Hematopoietic multipotent progenitor cell (in vitro differentiated cells): Measurements from ENCODE around the gene RBM48. TPM values are rescaled to one million over a fixed set of nuclear protein-coding genes. Genes with fewer than 3 reads are reported as not detected.
"Not testable (repeated sequence)": the region's sequence is repeated elsewhere in the genome, so short reads cannot be mapped to it uniquely, and the experiment has no call there.

ENCODE experiments used
- DNase-seq, 3 donors: peaks; one replicate each; pipeline ENCODE4 v3.0.0-alpha.2; 2011 to 2015; ENCODE audit warnings: low read depth in 2 of 3, low spot score in 2 of 3
- total RNA-seq: library from RNA; depleted of rRNA; stranded (reverse); fragments of >200 nt; gene quantifications from one replicate; pipeline ENCODE4 v1.2.3, GENCODE V29; 2012

RBM48 gene
- total RNA-seq, 1 donor = 14.0 TPM

DNA sequence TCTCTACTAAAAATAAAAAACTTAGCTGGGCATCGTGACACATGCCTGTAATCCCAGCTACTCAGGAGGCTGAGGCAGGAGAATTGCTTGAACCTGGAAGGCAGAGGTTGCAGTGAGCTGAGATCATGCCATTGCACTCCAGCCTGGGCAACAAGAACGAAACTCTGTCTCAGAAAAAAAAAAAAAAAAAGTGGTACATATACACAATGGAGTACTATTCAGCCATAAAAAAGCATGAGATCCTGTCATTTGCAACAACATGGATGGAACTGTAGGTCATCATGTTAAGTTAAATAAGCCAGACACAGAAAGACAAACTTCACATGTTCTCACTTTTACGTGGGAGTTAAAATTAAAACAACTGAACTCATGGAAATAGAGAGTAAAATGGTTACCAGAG is 14.9 kb downstream of the RBM48 start:
- DNase-seq = not testable (repeated sequence)

DNA sequence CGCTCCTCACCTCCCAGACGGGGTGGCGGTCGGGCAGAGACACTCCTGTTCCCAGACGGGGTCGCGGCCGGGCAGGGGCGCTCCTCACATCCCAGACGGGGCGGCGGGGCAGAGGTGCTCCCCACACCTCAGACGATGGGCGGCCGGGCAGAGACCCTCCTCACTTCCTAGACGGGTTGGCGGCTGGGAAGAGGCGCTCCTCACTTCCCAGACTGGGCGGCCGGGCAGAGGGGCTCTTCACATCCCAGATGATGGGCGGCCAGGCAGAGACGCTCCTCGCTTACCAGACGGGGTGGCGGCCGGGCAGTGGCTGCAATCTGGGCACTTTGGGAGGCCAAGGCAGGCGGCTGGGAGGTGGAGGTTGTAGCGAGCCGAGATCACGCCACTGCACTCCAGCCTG is 16.5 kb downstream of the RBM48 start:
- DNase-seq = not testable (repeated sequence)

DNA sequence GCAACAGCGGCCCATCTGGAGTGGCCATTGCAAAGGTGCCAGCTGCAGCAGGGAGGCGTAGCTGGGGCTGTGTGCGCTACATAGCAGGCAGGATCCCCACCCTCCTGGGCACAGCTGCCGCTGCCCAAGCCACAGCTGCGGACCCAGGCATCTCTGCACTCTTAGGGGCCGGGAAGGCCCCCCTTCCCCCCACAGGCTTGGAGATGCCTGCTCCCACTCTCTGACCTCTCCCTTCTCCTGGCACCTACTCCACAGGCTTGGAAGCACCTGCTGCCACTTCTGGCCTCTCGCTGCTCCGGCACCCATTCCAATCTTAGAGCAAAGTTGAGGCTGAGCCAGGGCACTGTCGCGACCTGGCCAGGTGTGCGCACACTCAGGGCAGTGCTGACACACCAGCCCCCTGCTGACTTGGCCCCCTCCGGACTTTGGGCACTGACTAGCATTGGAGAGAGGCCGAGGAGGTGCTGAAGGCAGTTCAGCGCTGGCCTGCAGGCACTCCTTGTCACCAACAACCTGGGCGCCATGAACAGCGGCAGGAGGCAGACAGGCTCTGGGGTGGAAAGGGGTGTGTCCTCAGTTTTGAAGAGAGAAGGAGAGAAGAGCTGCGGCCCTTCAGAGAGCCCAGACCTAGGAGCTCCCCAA is 18.4 kb downstream of the RBM48 start:
- no peak for DNase-seq

DNA sequence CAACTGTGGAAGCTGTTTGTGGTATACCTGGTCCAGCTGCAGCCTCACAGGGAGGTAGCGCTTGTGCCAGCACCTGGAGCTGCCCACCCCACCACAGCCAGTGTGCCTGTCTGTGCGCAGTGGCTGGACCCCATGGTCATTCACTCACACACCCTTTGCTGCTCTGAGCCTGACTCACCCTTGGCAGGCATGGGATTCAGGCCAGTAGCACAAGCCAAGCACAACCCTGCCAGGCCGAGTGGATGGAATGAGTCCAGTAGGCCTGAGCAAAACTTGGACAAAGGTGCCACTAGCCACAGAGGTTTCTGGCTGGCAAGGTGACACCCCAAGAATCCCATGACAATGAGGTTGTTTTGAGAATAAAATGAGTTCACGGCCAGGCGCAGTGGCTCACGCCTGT is 19.0 kb downstream of the RBM48 start:
- DNase-seq = no peak

DNA sequence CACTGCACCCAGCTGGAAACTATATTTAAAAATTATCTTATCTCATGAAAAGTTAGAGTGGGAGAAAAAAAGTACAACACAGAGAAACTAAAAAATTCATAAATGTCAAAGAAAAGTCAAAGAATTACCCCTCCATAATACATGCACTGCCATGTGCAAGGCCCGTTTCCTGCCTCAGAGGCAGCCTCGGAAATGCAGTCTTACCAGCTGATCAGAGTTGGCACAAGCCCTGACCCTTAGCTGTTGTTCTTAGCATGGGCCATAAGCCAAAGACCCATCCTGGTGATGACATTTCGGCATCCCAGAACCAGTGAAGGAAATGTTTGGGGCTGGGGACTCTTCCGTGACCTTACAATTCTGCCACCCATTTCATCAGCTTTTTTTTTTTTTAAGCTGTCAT is 21.6 kb downstream of the RBM48 start:
- no peak for DNase-seq

DNA sequence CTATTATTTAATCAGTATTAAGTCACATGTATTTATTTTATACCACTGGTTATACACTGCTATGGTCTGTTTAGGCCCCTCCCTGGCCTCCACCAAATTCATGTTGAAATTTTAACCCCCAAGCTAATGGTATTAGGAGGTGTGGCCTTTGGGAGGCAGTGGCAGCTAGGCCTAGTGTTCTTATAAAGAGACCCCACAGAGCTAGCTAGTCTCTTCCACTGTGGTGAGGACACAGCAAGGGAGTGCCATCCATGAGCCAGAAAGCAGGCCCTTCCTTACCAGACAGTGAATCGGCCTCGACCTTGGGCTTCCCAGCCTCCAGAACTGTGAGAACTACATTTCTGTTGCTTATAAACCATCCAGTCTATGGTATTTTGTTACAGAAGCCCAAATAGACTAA is 28.7 kb downstream of the RBM48 start:
- no peak for DNase-seq

DNA sequence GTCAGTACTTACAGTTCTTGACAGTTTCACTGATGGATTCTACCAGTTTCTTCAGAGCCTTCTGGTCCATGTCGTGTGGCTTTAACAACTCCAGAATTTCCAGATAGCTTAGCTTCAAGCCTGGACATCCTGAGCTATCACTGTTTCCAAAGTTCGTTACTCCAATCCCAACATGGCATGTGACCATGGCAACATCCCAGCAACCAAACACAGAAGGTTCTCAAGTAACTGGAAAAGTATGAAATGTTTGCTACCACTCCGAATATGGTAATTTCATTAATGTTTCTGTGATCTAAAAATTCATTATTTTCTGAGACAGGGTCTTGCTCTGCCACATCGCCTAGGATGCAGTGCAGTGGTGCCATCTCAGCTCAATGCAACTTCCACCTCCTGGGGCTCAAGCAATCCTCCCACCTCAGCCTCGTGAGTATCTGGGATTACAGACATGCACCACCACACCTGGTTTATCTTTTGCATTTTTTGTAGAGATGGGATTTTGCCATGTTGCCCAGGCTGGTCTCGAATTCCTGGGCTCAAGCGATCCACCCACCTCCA is 29.3 kb downstream of the RBM48 start:
- DNase-seq = no peak

DNA sequence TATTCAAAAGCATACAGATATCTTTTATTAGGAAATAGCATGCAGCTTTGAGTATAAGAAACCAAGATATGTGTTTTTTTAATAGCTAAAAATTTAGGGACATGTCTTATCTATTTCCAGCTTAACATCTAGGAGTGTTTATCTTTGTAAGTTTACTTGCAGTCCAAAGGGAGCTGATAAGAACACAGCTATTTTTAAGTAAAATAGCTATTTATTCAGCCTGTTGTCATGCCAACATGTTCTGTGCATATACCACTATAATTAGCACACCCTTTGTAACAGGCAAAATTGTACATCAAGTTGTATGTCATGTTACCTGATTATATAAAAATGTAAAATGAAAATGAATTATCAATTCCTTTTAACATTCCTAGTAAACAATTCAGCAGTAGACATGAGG is 32.0 kb downstream of the RBM48 start:
- DNase-seq = no peak

DNA sequence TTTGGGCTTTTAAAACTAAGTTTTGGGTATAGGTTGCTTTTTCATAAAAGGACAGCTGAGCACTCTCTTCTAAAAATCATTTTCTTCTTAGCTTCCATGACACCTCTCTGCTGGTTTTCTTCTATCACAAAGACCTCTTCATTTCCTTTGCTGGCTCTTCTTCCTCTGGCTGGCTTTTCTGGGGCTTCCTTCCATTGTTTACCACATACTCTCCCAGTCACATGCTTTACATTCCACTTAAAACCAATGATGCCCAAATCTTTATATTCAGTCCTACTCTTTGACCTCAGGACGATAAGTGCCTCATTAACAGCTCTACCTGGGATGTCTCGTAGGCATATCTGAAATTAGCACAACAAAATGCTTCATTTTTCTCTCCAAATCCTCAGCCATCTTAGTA is 34.8 kb downstream of the RBM48 start:
- DNase-seq = no peak

DNA sequence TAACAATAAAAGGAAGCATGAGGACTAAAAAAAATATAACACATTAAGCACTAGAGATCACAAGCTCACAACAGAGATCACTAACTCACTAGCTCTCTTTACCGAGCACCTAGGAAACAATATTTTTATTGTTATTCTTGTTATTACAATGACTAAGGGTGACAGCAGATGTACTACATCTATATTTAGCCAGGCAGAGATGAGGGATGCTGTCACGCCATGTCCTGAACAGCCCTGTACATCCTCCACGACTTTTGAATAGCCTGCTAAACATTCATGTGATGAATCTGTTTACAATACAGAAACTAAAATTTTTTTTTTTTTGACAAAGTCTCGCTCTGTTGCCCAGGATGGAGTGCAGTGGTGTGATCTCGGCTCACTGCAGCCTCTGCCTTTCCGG is 38.9 kb downstream of the RBM48 start:
- no peak for DNase-seq

DNA sequence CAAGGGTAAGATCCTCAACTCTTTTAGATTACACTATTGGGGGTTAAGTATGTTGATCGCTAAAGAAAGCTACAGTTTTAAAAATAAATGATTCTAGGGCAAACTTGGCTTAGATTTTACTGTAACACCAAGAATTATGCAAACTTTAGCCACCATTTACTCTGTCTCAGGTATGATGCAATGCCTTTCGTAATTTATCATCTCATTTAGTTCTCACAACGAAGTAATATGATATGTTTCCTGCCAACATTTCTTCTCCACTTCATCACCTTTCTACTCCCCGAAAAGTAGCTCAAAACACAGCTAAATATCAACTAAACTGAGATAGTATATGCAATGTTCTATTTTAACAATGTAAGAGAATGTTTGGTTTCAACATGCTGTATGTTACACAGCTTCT is 40.5 kb downstream of the RBM48 start:
- DNase-seq = no peak

DNA sequence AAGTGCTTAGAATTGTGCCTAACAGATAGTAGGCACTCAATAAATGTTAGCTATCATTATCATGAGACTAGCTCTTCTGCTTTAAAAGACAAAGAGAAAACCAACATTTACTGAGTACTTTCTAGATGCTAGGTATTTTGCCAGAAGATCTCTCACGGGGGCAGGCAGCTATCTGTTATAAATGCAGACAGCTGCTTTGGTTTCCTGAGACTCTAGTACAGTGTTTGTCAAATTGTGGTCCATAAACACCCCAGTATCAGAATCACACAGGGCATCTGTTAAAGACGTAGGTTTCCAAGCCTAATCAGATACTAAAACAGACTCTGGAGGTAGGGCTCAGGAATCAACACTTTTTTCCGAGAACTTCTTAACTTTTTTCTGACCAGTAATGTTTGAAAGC is 47.7 kb downstream of the RBM48 start:
- DNase-seq = no peak

DNA sequence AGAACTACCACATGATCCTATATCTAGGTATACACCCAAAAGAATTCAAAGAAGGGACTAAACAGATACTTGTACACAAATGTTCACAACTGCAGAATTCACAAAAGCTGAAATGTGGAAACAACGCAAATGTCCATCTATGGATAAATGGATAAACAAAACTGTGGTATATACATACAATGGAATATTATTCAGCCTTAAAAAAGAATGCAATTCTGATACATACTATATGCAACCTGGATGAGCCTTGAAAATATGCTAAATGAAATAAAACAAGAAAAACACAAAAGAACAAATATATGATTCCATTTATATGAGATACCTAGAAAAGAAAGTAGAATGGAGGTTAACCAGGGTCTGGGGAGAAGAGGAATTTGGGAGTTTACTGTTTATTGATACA is 54.4 kb downstream of the RBM48 start:
- no peak for DNase-seq

DNA sequence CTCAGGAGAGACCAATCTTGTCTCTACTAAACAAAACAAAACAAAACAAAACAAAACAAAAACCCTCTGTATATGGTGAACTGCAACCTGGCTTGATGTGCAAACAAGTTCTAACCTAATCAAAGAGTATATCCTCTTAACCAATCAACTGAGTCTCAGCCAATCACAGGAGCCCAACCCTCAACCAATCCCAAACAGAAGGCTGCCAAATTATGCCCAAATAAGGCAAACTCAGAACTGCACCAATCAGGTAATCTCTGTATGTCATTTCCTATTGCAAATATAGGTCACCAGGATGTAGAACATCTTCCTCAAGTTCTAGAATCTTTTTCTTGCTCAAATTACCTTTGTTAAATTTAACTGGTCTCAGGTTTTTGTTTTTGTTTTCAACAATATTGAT is 56.4 kb downstream of the RBM48 start:
- no peak for DNase-seq

DNA sequence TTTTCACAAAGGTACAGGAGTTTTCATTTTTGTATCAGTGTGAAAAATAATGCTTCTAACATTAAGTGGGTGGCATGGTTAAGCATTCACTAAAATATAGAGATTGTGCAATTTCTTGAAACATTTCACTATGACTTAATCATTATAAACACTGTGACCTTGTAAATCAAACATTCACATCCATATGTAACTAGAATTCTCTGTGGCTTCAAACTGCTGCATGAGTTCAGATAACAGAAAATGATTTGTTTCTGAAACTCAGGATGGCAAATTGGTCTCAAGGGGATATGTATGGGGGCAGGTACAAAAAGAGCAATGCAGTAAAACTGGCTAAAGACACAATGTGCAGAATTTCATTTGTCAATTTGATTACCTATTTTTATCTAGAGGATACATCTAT is 57.8 kb downstream of the RBM48 start:
- no peak for DNase-seq

DNA sequence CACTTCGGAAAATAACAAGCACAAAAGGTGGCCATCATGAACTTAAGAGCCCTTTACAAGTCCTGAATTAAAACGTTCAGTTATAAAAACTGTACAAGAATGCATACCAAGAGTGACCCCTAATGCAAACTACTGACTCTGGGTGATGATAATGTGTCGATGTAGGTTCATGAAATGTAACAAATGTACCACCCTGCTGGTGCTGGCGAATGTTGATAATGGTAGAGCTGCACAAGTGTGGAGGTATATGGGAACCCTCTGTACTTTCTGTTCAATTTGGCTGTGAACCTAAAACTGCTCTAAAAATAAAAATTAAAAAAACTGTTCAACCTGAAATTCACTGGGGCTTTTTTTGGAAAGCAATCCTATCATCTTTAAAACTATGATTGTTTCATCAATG is 58.2 kb downstream of the RBM48 start:
- DNase-seq = no peak

Other genes starting within 250 kb of the RBM48 start
- 17.8 TPM for gene GATAD1, start 81.3 kb upstream of the RBM48 start, total RNA-seq
- under 0.01 TPM for gene ERVW-1, start 50.8 kb upstream of the RBM48 start, total RNA-seq
- 11.3 TPM for gene PEX1, start 275 bp upstream of the RBM48 start, total RNA-seq
- gene FAM133B, start 61.6 kb downstream of the RBM48 start, total RNA-seq = 6.2 TPM